Lower lobe of right lung (tissue), 2 donors: Measurements from ENCODE around the gene LIMK1. TPM values are rescaled to one million over a fixed set of nuclear protein-coding genes. Genes with fewer than 3 reads are reported as not detected.

ENCODE experiments used
- ATAC-seq, 2 donors: fragments of 200-7000 bp; cut with Tn5 transposase; one replicate each; pipeline ENCODE4 v1.9.1; 2020 to 2022; ENCODE audit warnings: mild to moderate bottlenecking in 2 of 2, moderate library complexity in 2 of 2
- DNase-seq: peaks from one replicate; pipeline ENCODE4 v3.0.0-alpha.2; 2020
- H3K27ac ChIP-seq: fragments of 200-600 bp; one replicate; pipeline ENCODE4 v1.8.0; 2022
- H3K27me3 ChIP-seq: fragments of 200-600 bp; one replicate; pipeline ENCODE4 v1.8.0; 2022; ENCODE audit warnings: low read depth
- H3K36me3 ChIP-seq: fragments of 200-600 bp; one replicate; pipeline ENCODE4 v1.8.0; 2022; ENCODE audit warnings: mild to moderate bottlenecking
- H3K4me1 ChIP-seq: fragments of 200-600 bp; one replicate; pipeline ENCODE4 v1.8.0; 2022
- H3K4me3 ChIP-seq: fragments of 200-600 bp; one replicate; pipeline ENCODE4 v1.8.0; 2022; ENCODE audit warnings: mild to moderate bottlenecking
- H3K9me3 ChIP-seq: fragments of 200-600 bp; one replicate; pipeline ENCODE4 v1.8.0; 2022
- CTCF ChIP-seq: fragments of 200-600 bp; IDR thresholded peaks from one replicate; pipeline ENCODE4 v1.8.0; 2022; ENCODE audit warnings: antibody characterized with exemption, mild to moderate bottlenecking
- intact Hi-C: fragments of 100-400 bp; cut with DNase I; formaldehyde crosslinking; loops from one replicate; pipeline ENCODE4 v1.11.0; 2022
- total RNA-seq: library from RNA; stranded (reverse); fragmentation: NEBNext Ultra II Directional; extraction: Animal tissue kit (Norgen Biotek cat#: 25700); gene quantifications from one replicate; pipeline ENCODE4 v1.2.1, GENCODE V29; 2021
- donor health status: DM: no; HTN: yes; CAD: no; lungs with severe emphysema.

The LIMK1 gene
- total RNA-seq, 1 donor from 2014 or later: 48.6 TPM

GRCh38 chr7:74063646-74064045 is 20.0 kb upstream of the LIMK1 start:
- H3K9me3 ChIP-seq: no peaks in the 10 kb centered on the region
- H3K27me3 ChIP-seq: no peaks in the 10 kb centered on the region
- intact Hi-C loops: no loop called here
- ATAC-seq (no peak), DNase-seq (peak; percentile 32)
- no peak overlapping the region for H3K27ac ChIP-seq
- H3K4me3 ChIP-seq: no peak overlapping the region
- TF ChIP-seq CTCF: no peak
- H3K36me3 ChIP-seq: peaks cover 61% of the 10 kb centered on the region
- peaks cover 24% of the 10 kb centered on the region for H3K4me1 ChIP-seq

GRCh38 chr7:74064696-74065095 is 18.9 kb upstream of the LIMK1 start:
- no peaks in the 10 kb centered on the region for H3K9me3 ChIP-seq
- no peak for ATAC-seq
- H3K27me3 ChIP-seq: no peaks in the 10 kb centered on the region
- H3K36me3 ChIP-seq: peaks cover 57% of the 10 kb centered on the region
- peak; percentile 17 for DNase-seq
- H3K4me1 ChIP-seq: peaks cover 24% of the 10 kb centered on the region
- TF ChIP-seq CTCF: no peak
- intact Hi-C loops: no loop called here
- H3K27ac ChIP-seq: no peak overlapping the region
- H3K4me3 ChIP-seq: no peak overlapping the region

GRCh38 chr7:74066626-74067025 is 17.0 kb upstream of the LIMK1 start:
- Histone ChIP-seq H3K4me3 (no peak overlapping the region), H3K36me3 (peaks cover 42% of the 10 kb centered on the region), H3K4me1 (peaks cover 12% of the 10 kb centered on the region), H3K9me3 (no peaks in the 10 kb centered on the region), H3K27me3 (no peaks in the 10 kb centered on the region), H3K27ac (no peak overlapping the region)
- no peak for TF ChIP-seq CTCF
- intact Hi-C loops: no loop called here
- no peak for ATAC-seq
- DNase-seq: peak; percentile 38

GRCh38 chr7:74068378-74069085 is 15.1 kb upstream of the LIMK1 start:
- Histone ChIP-seq H3K4me1 (no peaks in the 10 kb centered on the region), H3K9me3 (no peaks in the 10 kb centered on the region), H3K27me3 (no peaks in the 10 kb centered on the region), H3K4me3 (no peak overlapping the region), H3K27ac (no peak overlapping the region), H3K36me3 (peaks cover 23% of the 10 kb centered on the region)
- intact Hi-C loops: no loop called here
- peak in 1 of 2 donors; percentile 3 for ATAC-seq
- peak; percentile 43 for DNase-seq
- no peak for TF ChIP-seq CTCF

- H3K27ac ChIP-seq: no peak overlapping the region
- DNase-seq: peak; percentile 42
- intact Hi-C loops: no loop called here
- no peak for ATAC-seq
- no peak overlapping the region for H3K4me3 ChIP-seq
- no peaks in the 10 kb centered on the region for H3K9me3 ChIP-seq
- H3K27me3 ChIP-seq: no peaks in the 10 kb centered on the region
- H3K4me1 ChIP-seq: no peaks in the 10 kb centered on the region
- no peak for TF ChIP-seq CTCF
- H3K36me3 ChIP-seq: peaks cover 19% of the 10 kb centered on the region
Measured at GRCh38 chr7:74069086-74069541, 14.5 kb upstream of the LIMK1 start.
